ENCODE measurements around the gene GID4. TPM values are rescaled to one million over a fixed set of nuclear protein-coding genes. Genes with fewer than 3 reads are reported as not detected.

Gene GID4
- total RNA-seq, 1 experiment from 2014 or later, result 11.4 TPM

GRCh38 chr17:18011286-18011685, 27.9 kb upstream of the GID4 start:
- Histone ChIP-seq H3K79me2 (ENCODE audit: insufficient read depth, low read length) (no peaks in the 10 kb centered on the region), H3K4me2 (ENCODE audit: insufficient read depth, insufficient read length, low read length) (no peak overlapping the region), H2AFZ (ENCODE audit: low read length) (no peak overlapping the region), H4K91ac (ENCODE audit: insufficient read length, low read depth, low read length) (no peak overlapping the region), H3K4me1 (ENCODE audit: insufficient read depth, low read length) (no peaks in the 10 kb centered on the region), H3T11ph (ENCODE audit: low read length) (no peak overlapping the region), H2BK5ac (ENCODE audit: insufficient read length, low read length) (no peak overlapping the region), H4K20me1 (ENCODE audit: control insufficient read depth, insufficient read depth, insufficient read length) (no peaks in the 10 kb centered on the region), H4K8ac (replicated peaks; ENCODE audit: insufficient read length, low read depth, low read length) (no peak overlapping the region), H3K56ac (ENCODE audit: insufficient read length, low read depth, low read length) (no peak overlapping the region), H2AK5ac (ENCODE audit: insufficient read length, low read length) (no peak overlapping the region), H4K5ac (ENCODE audit: insufficient read length, low read depth, low read length) (no peak overlapping the region), H3K4ac (ENCODE audit: low read depth, low read length) (no peak overlapping the region), H2BK12ac (ENCODE audit: insufficient read length, low read depth, low read length) (no peak overlapping the region), H2BK20ac (ENCODE audit: low read depth, low read length, poor library complexity, severe bottlenecking) (no peak overlapping the region), H3K23ac (ENCODE audit: insufficient read length, low read depth, low read length) (no peak overlapping the region), H3K27me3 (ENCODE audit: insufficient read depth, low read length) (no peaks in the 10 kb centered on the region), H3K79me1 (ENCODE audit: insufficient read depth, low read depth, low read length, poor library complexity, severe bottlenecking) (no peaks in the 10 kb centered on the region), H3K9ac (ENCODE audit: extremely low read depth, insufficient read length, low read length) (no peak overlapping the region), H3K9me3 (ENCODE audit: control insufficient read depth, low read depth, low read length) (no peaks in the 10 kb centered on the region), H2BK15ac (ENCODE audit: low read depth, low read length) (no peak overlapping the region), H3K18ac (ENCODE audit: insufficient read length, low read depth, low read length) (no peak overlapping the region), H3K23me2 (ENCODE audit: insufficient read length, low read depth, low read length, poor library complexity, severe bottlenecking) (no peaks in the 10 kb centered on the region), H3K14ac (ENCODE audit: insufficient read depth, low read length) (no peak overlapping the region; the same call in 1 of the 2 replicates), H3K27ac (ENCODE audit: insufficient read length, low read depth, low read length) (no peak overlapping the region), H2BK120ac (ENCODE audit: low read depth, low read length, poor library complexity, severe bottlenecking) (no peak overlapping the region)
- DNase-seq, result no peak
- no peaks in the 10 kb centered on the region; the same call in 1 of the 2 replicates for H3K27me3 Mint-ChIP-seq (ENCODE audit: low read depth)
- no CpG with 5 or more reads among the region's 5 CpGs for WGBS (ENCODE audit: extremely low coverage, insufficient read length, low lambda C conversion rate)
- no peaks in the 10 kb centered on the region for H3K9me3 Mint-ChIP-seq
- no peak overlapping the region for H3K4me3 Mint-ChIP-seq
- no peak overlapping the region for H3K27ac Mint-ChIP-seq
- H3K36me3 Mint-ChIP-seq (ENCODE audit: insufficient read depth in 1 of 3, low read depth in 3 of 3), result peaks cover 0 to 3% (median 0%) of the 10 kb centered on the region in 3 experiments; a peak in 3 of 7 replicates
- peaks cover 7 to 14% of the 10 kb centered on the region in 2 experiments for H3K4me1 Mint-ChIP-seq
- TF ChIP-seq, protein P1, sequence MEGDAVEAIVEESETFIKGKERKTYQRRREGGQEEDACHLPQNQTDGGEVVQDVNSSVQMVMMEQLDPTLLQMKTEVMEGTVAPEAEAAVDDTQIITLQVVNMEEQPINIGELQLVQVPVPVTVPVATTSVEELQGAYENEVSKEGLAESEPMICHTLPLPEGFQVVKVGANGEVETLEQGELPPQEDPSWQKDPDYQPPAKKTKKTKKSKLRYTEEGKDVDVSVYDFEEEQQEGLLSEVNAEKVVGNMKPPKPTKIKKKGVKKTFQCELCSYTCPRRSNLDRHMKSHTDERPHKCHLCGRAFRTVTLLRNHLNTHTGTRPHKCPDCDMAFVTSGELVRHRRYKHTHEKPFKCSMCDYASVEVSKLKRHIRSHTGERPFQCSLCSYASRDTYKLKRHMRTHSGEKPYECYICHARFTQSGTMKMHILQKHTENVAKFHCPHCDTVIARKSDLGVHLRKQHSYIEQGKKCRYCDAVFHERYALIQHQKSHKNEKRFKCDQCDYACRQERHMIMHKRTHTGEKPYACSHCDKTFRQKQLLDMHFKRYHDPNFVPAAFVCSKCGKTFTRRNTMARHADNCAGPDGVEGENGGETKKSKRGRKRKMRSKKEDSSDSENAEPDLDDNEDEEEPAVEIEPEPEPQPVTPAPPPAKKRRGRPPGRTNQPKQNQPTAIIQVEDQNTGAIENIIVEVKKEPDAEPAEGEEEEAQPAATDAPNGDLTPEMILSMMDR (conservative IDR thresholded peaks at IDR 0.05), result no peak
